Neural cell (in vitro differentiated cells): ENCODE measurements around the gene LRRC27. TPM values are rescaled to one million over a fixed set of nuclear protein-coding genes. Genes with fewer than 3 reads are reported as not detected.

ENCODE experiments used
- H2AFZ ChIP-seq: fragments of 200-600, 300-800 bp; sonication (generic), shearing (Covaris generic); 2 replicates; pipeline ENCODE4 v1.6.0; 2014; ENCODE audit warnings: low read depth, mild to moderate bottlenecking, antibody characterized with exemption, low read length, moderate library complexity
- H3F3A ChIP-seq: fragments of 200-600 bp; shearing (Covaris generic); 2 replicates; pipeline ENCODE4 v1.6.1; 2016; ENCODE audit warnings: mild to moderate bottlenecking, moderate library complexity, mixed read lengths, antibody characterized with exemption, low read length; ENCODE audit not compliant: insufficient read depth, poor library complexity, severe bottlenecking
- H3K27ac ChIP-seq: fragments of 200-600, 300-800 bp; sonication (generic), shearing (Covaris generic); 2 replicates; pipeline ENCODE4 v1.5.1; 2014; ENCODE audit warnings: mild to moderate bottlenecking, low read length, moderate library complexity
- H3K27me3 ChIP-seq: fragments of 300-800, 200-600 bp; sonication (generic), shearing (Covaris generic); 2 replicates; pipeline ENCODE4 v1.6.0; 2014; ENCODE audit warnings: mild to moderate bottlenecking, low read depth, low read length, moderate library complexity; ENCODE audit not compliant: insufficient read depth
- H3K36me3 ChIP-seq: fragments of 300-800, 200-600 bp; sonication (generic), shearing (Covaris generic); 2 replicates; pipeline ENCODE4 v1.5.1; 2014; ENCODE audit warnings: mild to moderate bottlenecking, antibody characterized with exemption, low read length, moderate library complexity; ENCODE audit not compliant: insufficient read depth
- H3K4me2 ChIP-seq: fragments of 300-800, 200-600 bp; sonication (generic), shearing (Covaris generic); 2 replicates; pipeline ENCODE4 v1.6.0; 2014; ENCODE audit warnings: mild to moderate bottlenecking, low read length
- H3K4me3 ChIP-seq: fragments of 300-800, 200-600 bp; sonication (generic), shearing (Covaris generic); 2 replicates; pipeline ENCODE4 v1.5.1; 2014; ENCODE audit warnings: mild to moderate bottlenecking, low read length, moderate library complexity
- H3K79me2 ChIP-seq: fragments of 200-600 bp; shearing (Covaris generic); replicated peaks from 2 replicates; pipeline ENCODE4 v1.6.0; 2014; ENCODE audit warnings: mild to moderate bottlenecking, low read length, moderate library complexity; ENCODE audit not compliant: insufficient read depth
- H3K9ac ChIP-seq: fragments of 300-800, 200-600 bp; sonication (generic), shearing (Covaris generic); 2 replicates; pipeline ENCODE4 v1.6.1; 2016; ENCODE audit warnings: mild to moderate bottlenecking, low read length, mixed read lengths
- H3K9me2 ChIP-seq: fragments of 200-600 bp; shearing (Covaris generic); 2 replicates; pipeline ENCODE4 v1.6.1; 2016; ENCODE audit warnings: mild to moderate bottlenecking, low read length, mixed read lengths; ENCODE audit not compliant: insufficient read depth
- H3K9me3 ChIP-seq: fragments of 200-600, 300-800 bp; sonication (generic), shearing (Covaris generic); 2 replicates; pipeline ENCODE4 v1.6.1; 2016; ENCODE audit warnings: mild to moderate bottlenecking, mixed run types, low read length, moderate library complexity, mixed read lengths
- H4K20me1 ChIP-seq: fragments of 200-600 bp; shearing (Covaris generic); 2 replicates; pipeline ENCODE4 v1.6.1; 2016; ENCODE audit warnings: mild to moderate bottlenecking, mixed run types; ENCODE audit not compliant: insufficient read depth
- CTCF ChIP-seq: fragments of 450-650 bp; IDR thresholded peaks from 2 replicates; pipeline ENCODE4 v1.5.1; 2014; ENCODE audit warnings: antibody characterized with exemption, mild to moderate bottlenecking, moderate library complexity; ENCODE audit not compliant: poor library complexity, severe bottlenecking
- EP300 ChIP-seq: fragments of 450-650 bp; conservative IDR thresholded peaks from 2 replicates; pipeline ENCODE4 v1.6.1; 2014; ENCODE audit warnings: antibody characterized with exemption, mild to moderate bottlenecking, moderate library complexity; ENCODE audit not compliant: poor library complexity, severe bottlenecking
- EZH2 ChIP-seq: fragments of 200-600, 300-800 bp; shearing (Covaris generic), sonication (generic); IDR thresholded peaks from 2 replicates; pipeline ENCODE4 v1.6.1; 2014; ENCODE audit warnings: antibody characterized with exemption, low read length, borderline replicate concordance, mild to moderate bottlenecking; ENCODE audit not compliant: insufficient read depth, poor library complexity, severe bottlenecking
- MXI1 ChIP-seq: fragments of 450-650 bp; conservative IDR thresholded peaks from 2 replicates; pipeline ENCODE4 v1.6.1; 2014; ENCODE audit warnings: antibody characterized with exemption, mild to moderate bottlenecking; ENCODE audit not compliant: poor library complexity, severe bottlenecking
- POLR2AphosphoS5 ChIP-seq: IDR thresholded peaks from 2 replicates; pipeline ENCODE4 v1.6.1; 2012
- RAD21 ChIP-seq: fragments of 450-650 bp; conservative IDR thresholded peaks from 2 replicates; pipeline ENCODE4 v1.6.1; 2014; ENCODE audit warnings: antibody characterized with exemption, mild to moderate bottlenecking, moderate library complexity
- SMC3 ChIP-seq: fragments of 450-650 bp; conservative IDR thresholded peaks from 2 replicates; pipeline ENCODE4 v1.6.1; 2014; ENCODE audit warnings: antibody characterized with exemption, mild to moderate bottlenecking, moderate library complexity; ENCODE audit not compliant: poor library complexity
- TAF1 ChIP-seq: IDR thresholded peaks from 2 replicates; pipeline ENCODE4 v1.6.1; 2012; ENCODE audit warnings: low read depth
- polyA plus RNA-seq: library from polyadenylated mRNA; depleted of rRNA; stranded (reverse); fragments of >200 nt; gene quantifications from 2 replicates; pipeline ENCODE4 v1.2.3, GENCODE V29; 2014
- TF ChIP-seq, protein P1 (sequence below): IDR thresholded peaks from 2 replicates; pipeline ENCODE4 v1.6.1; 2012; ENCODE audit warnings: borderline replicate concordance

Gene LRRC27
- polyA plus RNA-seq, 1 donor from 2014 or later, result 26.7 TPM

DNA sequence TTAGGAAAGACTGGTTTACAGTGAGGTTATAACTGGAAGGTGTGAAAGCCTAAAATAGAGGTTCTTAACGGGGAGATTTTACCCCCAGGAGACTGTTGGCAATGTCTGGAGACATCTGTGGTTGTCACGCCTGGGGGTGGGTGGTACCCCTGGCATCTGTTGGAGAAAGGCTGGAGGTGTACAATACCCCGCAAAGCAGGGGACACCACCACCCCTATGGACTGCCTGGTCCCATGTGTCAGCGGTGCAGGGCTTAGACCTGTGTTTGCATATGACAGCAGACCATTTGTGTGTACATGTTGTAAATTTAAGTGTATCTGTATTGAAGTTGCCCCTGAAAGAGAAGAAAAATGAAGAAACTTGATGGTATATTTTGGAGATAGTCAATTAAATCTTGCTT is 9.8 kb downstream of the LRRC27 start:
- no peak overlapping the region for H3K4me3 ChIP-seq
- no peak overlapping the region for H3K9ac ChIP-seq
- no peak overlapping the region for H3K4me2 ChIP-seq
- H3K9me2 ChIP-seq, result no peaks in the 10 kb centered on the region
- no peak for TF ChIP-seq RAD21
- no peak for TF ChIP-seq POLR2AphosphoS5
- TF ChIP-seq EP300, result no peak
- H4K20me1 ChIP-seq, result no peaks in the 10 kb centered on the region
- no peaks in the 10 kb centered on the region for H3K27me3 ChIP-seq
- no peaks in the 10 kb centered on the region for H3K9me3 ChIP-seq
- no peaks in the 10 kb centered on the region for H3K79me2 ChIP-seq
- no peak overlapping the region for H3K27ac ChIP-seq
- H3K36me3 ChIP-seq, result no peaks in the 10 kb centered on the region
- H2AFZ ChIP-seq, result no peak overlapping the region
- H3F3A ChIP-seq, result no peaks in the 10 kb centered on the region

DNA sequence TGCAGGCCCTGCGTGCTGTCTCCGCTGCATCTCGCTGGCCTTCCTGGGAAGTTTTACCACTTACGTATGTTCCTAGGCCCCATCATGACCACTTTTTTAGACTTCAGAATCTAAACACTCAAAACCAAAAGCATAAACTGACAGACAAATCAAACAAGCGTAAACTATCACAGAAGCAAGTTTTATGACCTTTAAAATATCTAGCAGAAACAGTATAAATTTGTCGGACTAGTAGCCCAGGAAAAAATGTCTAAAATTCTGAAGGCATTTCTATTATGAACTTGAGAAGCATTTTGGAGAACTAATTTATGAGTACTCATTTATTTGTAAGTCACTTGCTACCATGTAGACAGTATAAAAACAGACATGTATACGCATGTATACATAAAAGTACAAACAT is 10.6 kb downstream of the LRRC27 start:
- H3K36me3 ChIP-seq, result no peaks in the 10 kb centered on the region
- H3K79me2 ChIP-seq, result no peaks in the 10 kb centered on the region
- H3K4me3 ChIP-seq, result no peak overlapping the region

More for the DNA sequence above, 10.6 kb downstream of the LRRC27 start:
- no peak for TF ChIP-seq EZH2
- TF ChIP-seq TAF1, result no peak
- TF ChIP-seq MXI1, result no peak
- no peak for TF ChIP-seq CTCF
- TF ChIP-seq POLR2AphosphoS5, result no peak
- TF ChIP-seq SMC3, result no peak
- TF ChIP-seq RAD21, result no peak
- TF ChIP-seq, protein P1, sequence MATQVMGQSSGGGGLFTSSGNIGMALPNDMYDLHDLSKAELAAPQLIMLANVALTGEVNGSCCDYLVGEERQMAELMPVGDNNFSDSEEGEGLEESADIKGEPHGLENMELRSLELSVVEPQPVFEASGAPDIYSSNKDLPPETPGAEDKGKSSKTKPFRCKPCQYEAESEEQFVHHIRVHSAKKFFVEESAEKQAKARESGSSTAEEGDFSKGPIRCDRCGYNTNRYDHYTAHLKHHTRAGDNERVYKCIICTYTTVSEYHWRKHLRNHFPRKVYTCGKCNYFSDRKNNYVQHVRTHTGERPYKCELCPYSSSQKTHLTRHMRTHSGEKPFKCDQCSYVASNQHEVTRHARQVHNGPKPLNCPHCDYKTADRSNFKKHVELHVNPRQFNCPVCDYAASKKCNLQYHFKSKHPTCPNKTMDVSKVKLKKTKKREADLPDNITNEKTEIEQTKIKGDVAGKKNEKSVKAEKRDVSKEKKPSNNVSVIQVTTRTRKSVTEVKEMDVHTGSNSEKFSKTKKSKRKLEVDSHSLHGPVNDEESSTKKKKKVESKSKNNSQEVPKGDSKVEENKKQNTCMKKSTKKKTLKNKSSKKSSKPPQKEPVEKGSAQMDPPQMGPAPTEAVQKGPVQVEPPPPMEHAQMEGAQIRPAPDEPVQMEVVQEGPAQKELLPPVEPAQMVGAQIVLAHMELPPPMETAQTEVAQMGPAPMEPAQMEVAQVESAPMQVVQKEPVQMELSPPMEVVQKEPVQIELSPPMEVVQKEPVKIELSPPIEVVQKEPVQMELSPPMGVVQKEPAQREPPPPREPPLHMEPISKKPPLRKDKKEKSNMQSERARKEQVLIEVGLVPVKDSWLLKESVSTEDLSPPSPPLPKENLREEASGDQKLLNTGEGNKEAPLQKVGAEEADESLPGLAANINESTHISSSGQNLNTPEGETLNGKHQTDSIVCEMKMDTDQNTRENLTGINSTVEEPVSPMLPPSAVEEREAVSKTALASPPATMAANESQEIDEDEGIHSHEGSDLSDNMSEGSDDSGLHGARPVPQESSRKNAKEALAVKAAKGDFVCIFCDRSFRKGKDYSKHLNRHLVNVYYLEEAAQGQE, result no peak
- no peak overlapping the region for H3K4me2 ChIP-seq
- no peak overlapping the region for H2AFZ ChIP-seq
- no peaks in the 10 kb centered on the region for H3K9me2 ChIP-seq
- H3K9me3 ChIP-seq, result no peaks in the 10 kb centered on the region
- no peaks in the 10 kb centered on the region for H3K27me3 ChIP-seq
- no peak overlapping the region for H3K27ac ChIP-seq
- H3F3A ChIP-seq, result no peaks in the 10 kb centered on the region
- no peak overlapping the region for H3K9ac ChIP-seq
- H4K20me1 ChIP-seq, result no peaks in the 10 kb centered on the region
